Mesenchymal stem cell (in vitro differentiated cells and primary cell): Measurements from ENCODE around the gene RPL27.
"Not testable (repeated sequence)": the region's sequence is repeated elsewhere in the genome, so short reads cannot be mapped to it uniquely, and the experiment has no call there.

Experiments used
- DNase-seq: peaks from one replicate; pipeline ENCODE4 v3.0.0-alpha.2; 2013
- H2AFZ ChIP-seq: one replicate; pipeline ENCODE4 v1.6.1; 2013; ENCODE audit warnings: low read depth, mild to moderate bottlenecking, control low read depth, inconsistent platforms, low read length, moderate library complexity
- H2AK5ac ChIP-seq: 2 replicates; pipeline ENCODE4 v1.6.1; 2013; ENCODE audit warnings: low read length, moderate library complexity, mild to moderate bottlenecking, inconsistent platforms; ENCODE audit not compliant: severe bottlenecking
- H2BK120ac ChIP-seq: one replicate; pipeline ENCODE4 v1.6.1; 2013; ENCODE audit warnings: low read depth, mild to moderate bottlenecking, inconsistent platforms, low read length, moderate library complexity
- H2BK12ac ChIP-seq, 2 experiments: one replicate each; pipeline ENCODE4 v1.6.1; 2013; ENCODE audit warnings: inconsistent platforms in 2 of 2, low read length in 2 of 2, mild to moderate bottlenecking in 2 of 2, moderate library complexity in 2 of 2, control low read depth in 1 of 2
- H2BK15ac ChIP-seq: one replicate; pipeline ENCODE4 v1.6.1; 2013; ENCODE audit warnings: mild to moderate bottlenecking, low read depth, inconsistent platforms; ENCODE audit not compliant: poor library complexity, severe bottlenecking
- H2BK5ac ChIP-seq: 2 replicates; pipeline ENCODE4 v1.6.1; 2013; ENCODE audit warnings: low read depth, mild to moderate bottlenecking, low read length, control low read depth, inconsistent platforms; ENCODE audit not compliant: poor library complexity, severe bottlenecking
- H3K14ac ChIP-seq, 2 experiments: one replicate each; pipeline ENCODE4 v1.6.1; 2013; ENCODE audit warnings: inconsistent platforms in 2 of 2, low read length in 2 of 2, control low read depth in 1 of 2, mild to moderate bottlenecking in 1 of 2, moderate library complexity in 1 of 2
- H3K18ac ChIP-seq, 2 experiments: one replicate each; pipeline ENCODE4 v1.6.1; 2013; ENCODE audit warnings: inconsistent platforms in 2 of 2, low read length in 2 of 2, control low read depth in 1 of 2, low read depth in 1 of 2, mild to moderate bottlenecking in 1 of 2
- H3K23ac ChIP-seq, 2 experiments: one replicate each; pipeline ENCODE4 v1.6.1; 2013; ENCODE audit warnings: inconsistent platforms in 2 of 2, low read length in 2 of 2, mild to moderate bottlenecking in 2 of 2, moderate library complexity in 2 of 2, control low read depth in 1 of 2
- H3K27ac ChIP-seq: 2 replicates; pipeline ENCODE4 v1.5.1; 2013; ENCODE audit warnings: mild to moderate bottlenecking, moderate library complexity, low read length, control low read depth, inconsistent platforms; ENCODE audit not compliant: poor library complexity, severe bottlenecking
- H3K27me3 ChIP-seq, 2 experiments: 2 replicates each; pipeline versions ENCODE4 v1.6.1 to v1.7.0; 2013; ENCODE audit warnings: low read length in 2 of 2, mild to moderate bottlenecking in 2 of 2, moderate library complexity in 2 of 2, control low read depth in 1 of 2, inconsistent platforms in 1 of 2; ENCODE audit not compliant: control insufficient read depth in 1 of 2, insufficient read depth in 1 of 2
- H3K36me3 ChIP-seq, 2 experiments: 2 replicates each; pipeline versions ENCODE4 v1.6.1 to v1.7.0; 2013; ENCODE audit warnings: low read length in 2 of 2, control low read depth in 1 of 2, inconsistent platforms in 1 of 2, low read depth in 1 of 2, mild to moderate bottlenecking in 1 of 2; ENCODE audit not compliant: insufficient read depth in 2 of 2, control insufficient read depth in 1 of 2
- H3K4ac ChIP-seq, 2 experiments: one replicate each; pipeline ENCODE4 v1.6.1; 2013; ENCODE audit warnings: inconsistent platforms in 2 of 2, low read length in 2 of 2, mild to moderate bottlenecking in 2 of 2, moderate library complexity in 2 of 2, control low read depth in 1 of 2, low read depth in 1 of 2
- H3K4me1 ChIP-seq: 2 replicates; pipeline ENCODE4 v1.6.1; 2013; ENCODE audit warnings: low read depth, low read length, control low read depth; ENCODE audit not compliant: control insufficient read depth, insufficient read depth
- H3K4me2 ChIP-seq: 2 replicates; pipeline ENCODE4 v1.6.1; 2013; ENCODE audit warnings: low read length, mild to moderate bottlenecking, inconsistent platforms; ENCODE audit not compliant: poor library complexity, severe bottlenecking
- H3K4me3 ChIP-seq, 2 experiments: 2 replicates each; pipeline versions ENCODE4 v1.5.1 to v1.7.0; 2013; ENCODE audit warnings: low read length in 2 of 2, mild to moderate bottlenecking in 2 of 2, control low read depth in 1 of 2, low read depth in 1 of 2; ENCODE audit not compliant: insufficient read depth in 1 of 2
- H3K79me1 ChIP-seq: replicated peaks from 2 replicates; pipeline ENCODE4 v1.6.1; 2013; ENCODE audit warnings: mild to moderate bottlenecking, control low read depth, low read length, inconsistent platforms; ENCODE audit not compliant: poor library complexity, severe bottlenecking
- H3K9ac ChIP-seq: 2 replicates; pipeline ENCODE4 v1.7.0; 2013; ENCODE audit warnings: mild to moderate bottlenecking, low read length, moderate library complexity
- H3K9me3 ChIP-seq: 2 replicates; pipeline ENCODE4 v1.7.0; 2013; ENCODE audit warnings: mild to moderate bottlenecking, low read length; ENCODE audit not compliant: control insufficient read depth
- H4K8ac ChIP-seq: one replicate; pipeline ENCODE4 v1.6.1; 2013; ENCODE audit warnings: inconsistent platforms, mild to moderate bottlenecking, low read length, moderate library complexity
- H4K91ac ChIP-seq: one replicate; pipeline ENCODE4 v1.6.1; 2013; ENCODE audit warnings: mild to moderate bottlenecking, low read length, inconsistent platforms
- whole genome bisulfite sequencing: methylation state at CpG from one replicate; pipeline ENCODE4 v1.1.7; 2013; ENCODE audit warnings: mixed read lengths; 5-methylcytosine and 5-hydroxymethylcytosine counted together

The RPL27 gene

DNA sequence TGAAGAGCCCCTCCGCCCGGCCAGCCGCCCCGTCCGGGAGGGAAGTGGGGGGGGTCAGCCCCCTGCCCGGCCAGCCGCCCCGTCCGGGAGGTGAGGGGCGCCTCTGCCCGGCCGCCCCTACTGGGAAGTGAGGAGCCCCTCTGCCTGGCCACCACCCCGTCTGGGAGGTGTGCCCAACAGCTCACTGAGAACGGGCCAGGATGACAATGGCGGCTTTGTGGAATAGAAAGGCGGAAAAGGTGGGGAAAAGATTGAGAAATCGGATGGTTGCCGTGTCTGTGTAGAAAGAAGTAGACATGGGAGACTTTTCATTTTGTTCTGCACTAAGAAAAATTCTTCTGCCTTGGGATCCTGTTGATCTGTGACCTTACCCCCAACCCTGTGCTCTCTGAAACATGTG, 24.9 kb upstream of the RPL27 start:
- not testable (repeated sequence) for H4K91ac ChIP-seq, H2BK12ac ChIP-seq, H3K4me1 ChIP-seq, H3K14ac ChIP-seq, H3K4me2 ChIP-seq, H2AFZ ChIP-seq, DNase-seq, H3K79me1 ChIP-seq, H3K9me3 ChIP-seq, H3K27me3 ChIP-seq, H3K27ac ChIP-seq, H3K18ac ChIP-seq, H4K8ac ChIP-seq, H3K36me3 ChIP-seq, H2AK5ac ChIP-seq, H2BK5ac ChIP-seq, H3K4ac ChIP-seq, H2BK15ac ChIP-seq, H3K9ac ChIP-seq, H3K23ac ChIP-seq, H2BK120ac ChIP-seq, H3K4me3 ChIP-seq
- WGBS = no CpG with 5 or more reads among the region's 18 CpGs

GRCh38 chr17:42975265-42975664, 23.0 kb upstream of the RPL27 start:
- no peak overlapping the region for H2AFZ ChIP-seq
- no peaks in the 10 kb centered on the region for H3K36me3 ChIP-seq
- no peak overlapping the region for H2AK5ac ChIP-seq
- no peak overlapping the region for H3K4ac ChIP-seq
- DNase-seq = no peak
- H3K27me3 ChIP-seq = no peaks in the 10 kb centered on the region
- H2BK15ac ChIP-seq = no peak overlapping the region
- no peak overlapping the region for H3K23ac ChIP-seq
- no peak overlapping the region for H3K4me2 ChIP-seq
- H3K14ac ChIP-seq = no peak overlapping the region
- H3K4me3 ChIP-seq = no peak overlapping the region
- H2BK5ac ChIP-seq = no peak overlapping the region
- no peak overlapping the region for H2BK120ac ChIP-seq
- no peak overlapping the region for H4K91ac ChIP-seq
- peaks cover 6% of the 10 kb centered on the region for H3K4me1 ChIP-seq
- no peaks in the 10 kb centered on the region for H3K9me3 ChIP-seq
- H2BK12ac ChIP-seq = no peak overlapping the region
- H3K27ac ChIP-seq = no peak overlapping the region
- no peak overlapping the region for H3K18ac ChIP-seq
- H3K79me1 ChIP-seq = no peaks in the 10 kb centered on the region
- WGBS = 89% methylated on average over 2 of the region's 2 CpGs
- H4K8ac ChIP-seq = no peak overlapping the region
- H3K9ac ChIP-seq = no peak overlapping the region

DNA sequence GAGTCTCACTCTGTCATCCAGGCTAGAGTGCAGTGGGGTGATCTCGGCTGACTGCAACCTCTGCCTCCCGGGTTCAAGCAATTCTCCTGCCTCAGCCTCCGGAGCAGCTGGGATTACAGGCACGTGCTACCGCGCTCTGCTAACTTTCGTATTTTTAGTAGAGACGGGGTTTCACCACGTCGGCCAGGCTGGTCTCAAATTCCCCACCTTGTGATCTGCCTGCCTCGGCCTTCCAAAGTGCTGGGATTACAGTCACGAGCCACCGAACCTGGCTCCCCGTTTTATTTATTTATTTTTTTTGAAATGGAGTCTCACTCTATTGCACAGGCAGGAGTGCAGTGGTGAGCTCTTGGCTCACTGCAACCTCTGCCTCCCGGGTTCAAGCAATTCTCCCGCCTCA, 22.5 kb upstream of the RPL27 start:
- not testable (repeated sequence) for H3K4me2 ChIP-seq, H3K4ac ChIP-seq, H4K91ac ChIP-seq, H2BK12ac ChIP-seq, H2BK15ac ChIP-seq, H3K4me1 ChIP-seq, H2AFZ ChIP-seq, H3K23ac ChIP-seq, H3K27ac ChIP-seq, H2BK5ac ChIP-seq, H4K8ac ChIP-seq, H3K9ac ChIP-seq, H3K14ac ChIP-seq, H2BK120ac ChIP-seq, H3K27me3 ChIP-seq, H2AK5ac ChIP-seq, DNase-seq, H3K36me3 ChIP-seq, H3K18ac ChIP-seq, H3K4me3 ChIP-seq, H3K9me3 ChIP-seq, H3K79me1 ChIP-seq
- WGBS = 94% methylated on average over 16 of the region's 16 CpGs

DNA sequence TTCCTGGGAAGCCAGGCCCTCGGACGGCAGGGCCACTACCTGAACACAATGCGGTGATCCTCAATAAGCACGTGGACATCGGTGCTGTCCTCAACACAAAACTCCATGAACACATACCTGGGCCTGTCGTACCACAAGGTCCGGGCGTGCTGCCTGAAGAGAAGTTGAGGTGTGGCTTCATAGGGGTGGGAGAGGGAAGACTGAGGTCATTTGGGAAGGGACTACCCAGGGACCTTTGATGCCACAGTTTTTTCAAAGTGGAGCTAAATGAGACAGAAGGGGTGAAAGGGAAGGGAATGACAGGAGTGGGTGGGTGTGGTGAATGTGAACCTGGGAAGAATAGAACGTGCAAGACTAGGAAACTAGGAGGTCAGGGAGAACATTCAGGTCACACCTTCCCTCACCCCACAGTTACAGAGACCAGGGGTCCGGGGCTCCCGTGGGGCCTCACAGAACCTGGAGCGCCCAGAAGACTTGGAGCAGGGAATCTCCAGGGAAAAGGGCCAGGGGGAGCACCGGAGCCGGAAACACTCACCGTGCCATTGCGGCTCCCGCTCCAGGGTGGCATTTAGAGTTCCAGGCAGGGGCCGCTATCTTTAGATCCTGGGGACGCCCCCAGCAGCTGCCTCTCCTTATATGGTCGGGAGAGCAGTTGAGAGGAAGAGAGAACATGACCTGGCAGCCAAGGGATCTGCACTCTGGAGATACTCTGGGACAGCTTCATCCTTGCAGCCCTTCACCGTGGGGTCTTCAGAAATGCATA, 18.5 kb upstream of the RPL27 start, which contains the start of gene PTGES3L:
PTGES3L (minus strand) TSS at position 570 of the 763 bp plus-strand sequence; CDS start at position 543, 27 bp downstream.
- peak within 1 kb of the TSS; percentile 71 for H2BK5ac ChIP-seq
- H3K4ac ChIP-seq = peak within 1 kb of the TSS; percentile 93 to 95
- peak within 1 kb of the TSS; percentile 81 for H3K4me2 ChIP-seq
- peak within 1 kb of the TSS; percentile 91 for H2BK15ac ChIP-seq
- H3K9me3 ChIP-seq = no peaks in the 10 kb centered on the region
- H2AK5ac ChIP-seq = no peak within 1 kb of the TSS
- H3K27ac ChIP-seq = peak within 1 kb of the TSS; percentile 55
- peak within 1 kb of the TSS; percentile 80 for H3K9ac ChIP-seq
- H2AFZ ChIP-seq = peak within 1 kb of the TSS; percentile 93
- H3K4me3 ChIP-seq = peak within 1 kb of the TSS; percentile 91 to 97
- H2BK120ac ChIP-seq = peak within 1 kb of the TSS; percentile 78
- WGBS = 47% methylated on average over 20 of the region's 21 CpGs
- no peaks in the 10 kb centered on the region for H3K36me3 ChIP-seq
- H2BK12ac ChIP-seq = peak within 1 kb of the TSS in 1 of 2 experiments; percentile 49
- peak within 1 kb of the TSS; percentile 37 to 94 for H3K23ac ChIP-seq
- H3K27me3 ChIP-seq = no peaks in the 10 kb centered on the region
- DNase-seq = peak; percentile 81
- peak within 1 kb of the TSS; percentile 65 to 90 for H3K18ac ChIP-seq
- peak within 1 kb of the TSS; percentile 86 for H4K8ac ChIP-seq
- peak within 1 kb of the TSS; percentile 43 for H4K91ac ChIP-seq
- H3K4me1 ChIP-seq = peaks cover 10% of the 10 kb centered on the region
- peaks cover 2% of the 10 kb centered on the region for H3K79me1 ChIP-seq
- peak within 1 kb of the TSS in 1 of 2 experiments; percentile 92 for H3K14ac ChIP-seq
